Glomerular visceral epithelial cell (primary cell): Measurements from ENCODE around the gene MRS2.
"Not testable (repeated sequence)": the region's sequence is repeated elsewhere in the genome, so short reads cannot be mapped to it uniquely, and the experiment has no call there.

Experiments used
- DNase-seq: peaks from one replicate; pipeline ENCODE4 v3.0.0-alpha.2; 2016; ENCODE audit errors: extremely low spot score

Gene MRS2

DNA sequence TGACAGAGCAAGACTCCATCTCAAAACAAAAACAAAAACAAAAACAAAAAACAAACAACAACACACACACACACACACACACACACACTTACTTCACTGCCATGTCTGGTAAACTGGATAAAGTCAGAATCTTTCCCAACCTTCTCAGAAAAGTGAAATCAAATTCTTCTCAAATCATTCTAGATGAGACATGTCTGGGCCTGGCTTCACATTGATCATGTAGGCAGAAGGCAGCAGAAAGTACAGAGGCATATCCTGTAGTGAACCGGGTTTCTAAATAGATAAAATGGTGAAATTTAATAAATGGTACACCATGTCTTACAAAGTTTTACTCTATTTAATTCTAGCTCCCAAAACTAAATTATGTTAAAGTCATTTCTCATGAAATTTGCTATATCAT, 14.9 kb upstream of the MRS2 start:
- no peak for DNase-seq

DNA sequence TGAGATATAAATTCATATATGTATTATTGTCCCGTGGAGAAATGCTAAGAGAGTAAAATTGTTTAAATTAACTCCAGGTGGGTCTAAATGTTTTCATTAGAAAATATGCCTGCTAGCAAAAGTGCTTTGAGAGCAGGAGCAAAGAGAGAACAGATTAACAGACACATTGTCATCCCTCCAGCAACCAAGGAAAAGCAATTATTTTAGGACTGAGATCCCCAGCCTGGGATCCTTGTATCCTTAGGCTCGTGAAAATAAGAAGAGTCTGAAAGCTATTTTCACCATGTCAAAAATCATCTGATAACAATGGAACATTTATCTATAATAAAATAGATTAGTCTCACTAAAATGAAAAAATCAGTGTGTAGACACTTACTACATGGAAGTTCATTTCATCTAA, 11.5 kb upstream of the MRS2 start:
- DNase-seq, result no peak

DNA sequence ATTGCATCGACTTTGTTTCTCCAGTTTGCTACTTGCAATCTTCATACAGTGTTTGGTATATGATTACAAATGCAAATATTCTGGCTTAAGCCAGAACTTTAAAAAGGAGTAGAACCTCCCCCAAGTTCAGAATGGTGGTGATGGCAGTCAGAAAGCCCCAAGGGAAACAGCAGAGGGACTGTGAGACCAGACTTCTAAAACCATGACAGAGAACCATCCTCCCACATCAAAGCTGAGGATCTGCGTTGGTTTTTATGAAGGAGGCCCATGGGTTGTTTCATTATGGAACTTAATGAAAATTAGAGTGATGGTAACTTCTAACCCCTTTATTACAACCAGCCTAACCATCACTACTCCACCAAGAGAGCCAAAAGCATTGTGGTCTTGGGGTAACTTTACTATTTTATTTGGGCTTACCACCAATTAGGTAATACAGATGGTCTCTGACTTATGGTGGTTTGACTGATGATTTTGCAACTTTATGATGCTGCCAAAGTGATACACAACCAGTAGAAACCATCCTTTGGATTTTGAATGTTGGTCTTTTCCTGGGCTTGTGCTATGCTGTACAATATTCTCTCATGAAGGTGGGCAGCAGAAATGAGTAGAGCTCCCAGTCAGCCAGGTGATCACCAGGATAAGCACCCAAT, 10.9 kb upstream of the MRS2 start:
- DNase-seq, result no peak

DNA sequence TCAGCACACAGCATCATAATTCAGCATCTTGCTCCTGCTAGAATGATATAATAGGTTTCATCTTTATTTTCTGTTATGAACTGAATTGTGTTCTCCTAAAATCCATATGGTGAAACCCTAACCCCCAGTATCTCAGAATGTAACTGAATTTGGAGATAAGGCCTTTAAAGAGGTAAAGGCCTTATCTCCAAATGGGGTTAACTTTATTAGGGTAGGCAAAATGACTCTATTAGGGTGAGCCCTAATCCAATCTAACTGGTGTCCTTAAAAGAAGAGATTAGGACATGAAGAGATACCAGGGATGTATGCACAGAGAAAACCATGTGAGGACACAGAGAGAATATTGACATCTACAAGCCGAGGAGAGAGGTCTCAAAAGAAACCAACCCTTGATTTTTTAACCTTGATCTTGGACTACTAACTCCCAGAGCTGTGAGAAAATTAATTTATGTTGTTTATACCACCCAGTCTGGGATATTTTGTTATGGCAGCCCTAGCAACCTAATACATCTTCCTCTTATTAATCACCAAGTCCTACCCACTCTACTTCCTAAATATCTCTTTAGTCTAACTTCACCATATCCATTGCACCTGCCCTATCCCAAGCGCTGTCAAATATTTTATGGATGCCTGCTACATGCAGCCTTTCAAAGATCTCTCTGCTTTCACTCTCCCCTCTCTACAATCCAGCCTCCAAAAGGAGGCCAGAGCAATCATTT, 8.5 kb upstream of the MRS2 start:
- DNase-seq, result no peak

DNA sequence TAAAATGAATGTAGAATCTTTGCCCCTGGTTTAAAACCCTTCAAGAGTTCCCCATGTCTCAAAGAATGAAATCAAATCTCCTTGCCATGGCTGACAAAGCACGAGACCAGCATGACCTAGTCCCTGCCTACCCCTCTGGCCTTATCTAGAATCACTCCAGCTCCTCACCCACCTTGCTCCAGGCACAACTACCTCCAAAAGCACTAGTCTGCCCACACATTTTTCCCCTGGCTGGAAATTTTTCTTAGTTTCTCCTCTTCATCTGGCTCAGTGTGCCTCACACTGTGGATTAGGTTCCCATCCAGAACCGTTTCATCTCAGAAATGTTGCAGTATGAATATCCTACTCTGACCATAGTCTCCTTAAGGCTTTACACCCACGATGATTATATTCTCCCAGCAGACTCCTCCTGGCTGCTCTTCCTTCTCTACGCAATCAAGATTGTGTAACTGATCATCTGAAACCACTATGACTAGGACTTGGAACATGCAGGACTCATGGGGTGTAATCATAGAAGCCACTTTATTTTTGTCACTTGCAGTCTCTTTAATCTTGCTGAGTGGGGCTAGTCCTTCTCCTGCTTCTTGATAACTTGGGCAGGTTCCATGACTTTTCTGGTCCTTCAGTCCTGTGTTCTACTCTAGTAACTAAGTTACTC, 7.8 kb upstream of the MRS2 start:
- DNase-seq, result peak; percentile 59

DNA sequence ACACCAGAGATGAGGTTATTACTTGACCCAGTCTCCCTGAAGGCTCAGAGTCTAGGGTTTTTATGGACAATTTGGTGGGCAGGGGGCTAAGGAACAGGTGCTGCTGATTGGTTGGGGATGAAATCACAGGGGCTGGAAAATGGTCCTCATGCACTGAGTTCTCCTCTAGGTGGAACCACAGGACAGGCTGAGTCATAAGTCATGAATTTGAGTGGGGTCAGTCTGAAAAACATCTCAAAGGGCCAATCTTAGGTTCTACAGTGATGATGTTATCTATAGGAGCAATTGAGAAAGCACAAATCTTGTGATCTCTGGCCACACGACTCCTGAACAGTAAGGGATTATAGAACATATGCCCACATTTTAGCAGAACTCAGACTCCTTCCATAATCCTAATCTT, 5.9 kb upstream of the MRS2 start:
- DNase-seq, result no peak

DNA sequence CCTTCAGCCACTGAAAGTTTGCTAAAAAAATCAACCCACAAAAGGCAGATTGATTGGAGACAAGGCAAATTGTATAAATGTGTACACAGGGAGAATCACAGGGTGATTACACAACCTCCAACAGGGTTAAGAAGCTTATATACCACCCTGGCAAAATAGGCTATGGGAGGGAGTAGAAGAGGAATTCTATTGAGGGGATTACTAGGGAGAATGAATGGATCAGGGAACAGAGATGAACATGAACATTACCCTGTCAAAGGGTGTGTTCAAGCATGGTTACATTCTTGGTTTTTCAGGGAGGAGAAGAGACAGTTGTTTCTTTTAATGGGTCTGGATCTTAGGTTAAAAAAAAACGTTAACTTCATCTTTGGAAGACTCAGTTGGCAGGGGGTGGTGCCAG, 5.1 kb upstream of the MRS2 start:
- no peak for DNase-seq

DNA sequence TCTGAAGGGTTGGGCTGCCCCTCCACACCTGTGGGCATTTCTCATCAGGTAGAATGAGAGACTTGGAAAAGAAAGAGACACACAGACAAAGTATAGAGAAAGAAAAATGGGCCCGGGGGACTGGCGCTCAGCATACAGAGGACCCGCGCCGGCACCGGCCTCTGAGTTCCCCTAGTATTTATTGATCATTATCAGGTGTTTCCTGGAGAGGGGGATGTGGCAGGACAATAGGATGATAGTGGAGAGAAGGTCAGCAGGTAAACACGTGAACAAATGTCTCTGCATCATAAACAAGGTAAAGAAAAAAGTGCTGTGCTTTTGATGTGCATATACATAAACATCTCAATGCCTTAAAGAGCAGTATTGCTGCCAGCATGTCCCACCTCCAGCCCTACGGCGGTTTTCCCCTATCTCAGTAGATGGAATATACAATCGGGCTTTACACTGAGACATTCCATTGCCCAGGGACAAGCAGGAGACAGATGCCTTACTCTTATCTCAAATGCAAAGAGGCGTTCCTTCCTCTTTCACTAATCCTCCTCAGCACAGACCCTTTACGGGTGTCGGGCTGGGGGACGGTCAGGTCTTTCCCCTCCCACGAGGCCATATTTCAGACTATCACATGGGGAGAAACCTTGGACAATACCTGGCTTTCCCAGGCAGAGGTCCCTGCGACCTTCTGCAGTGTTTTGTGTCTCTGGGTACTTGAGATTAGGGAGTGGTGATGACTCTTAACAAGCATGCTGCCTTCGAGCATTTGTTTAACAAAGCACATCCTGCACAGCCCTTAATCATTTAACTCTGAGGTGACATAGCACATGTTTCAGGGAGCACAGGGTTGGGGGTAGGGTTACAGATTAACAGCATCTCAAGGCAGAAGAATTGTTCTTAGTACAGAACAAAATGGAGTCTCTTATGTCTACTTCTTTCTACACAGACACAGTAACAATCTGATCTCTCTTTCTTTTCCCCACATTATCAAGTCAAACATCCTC, 2.4 kb upstream of the MRS2 start:
- DNase-seq, result not testable (repeated sequence)

DNA sequence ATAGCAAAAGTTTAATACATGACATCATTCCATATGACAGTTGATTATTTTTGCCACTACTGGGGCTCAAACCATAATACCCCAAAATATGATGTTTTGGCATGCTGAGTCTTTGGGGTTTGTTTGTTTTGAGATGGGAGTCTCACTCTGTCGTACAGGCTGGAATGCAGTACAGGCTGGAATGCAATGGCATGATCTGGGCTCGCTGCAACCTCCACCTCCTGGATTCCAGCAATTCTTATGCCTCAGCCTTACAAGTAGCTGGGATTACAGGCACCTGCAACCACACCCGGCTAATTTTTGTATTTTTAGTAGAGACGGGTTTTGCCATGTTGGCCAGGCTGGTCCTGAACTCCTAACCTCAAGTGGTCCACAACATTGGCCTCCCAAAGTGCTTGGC, 1.3 kb upstream of the MRS2 start:
- DNase-seq, result no peak

DNA sequence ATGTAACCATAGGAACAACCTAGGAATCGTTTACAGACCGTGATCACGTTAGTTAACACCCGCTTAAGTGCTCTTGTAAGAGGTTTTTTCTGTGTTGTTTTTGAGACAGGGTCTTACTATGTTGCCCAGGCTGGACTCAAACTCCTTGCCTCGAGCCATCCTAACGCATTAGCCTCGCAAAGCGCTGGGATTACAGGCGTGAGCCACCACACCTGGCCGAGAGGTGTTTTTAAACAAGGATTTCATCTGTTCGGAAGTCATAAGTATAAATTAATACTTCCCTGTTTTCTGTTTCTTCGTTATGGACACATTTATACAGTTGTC, 727 bp downstream of the MRS2 start:
- no peak for DNase-seq

DNA sequence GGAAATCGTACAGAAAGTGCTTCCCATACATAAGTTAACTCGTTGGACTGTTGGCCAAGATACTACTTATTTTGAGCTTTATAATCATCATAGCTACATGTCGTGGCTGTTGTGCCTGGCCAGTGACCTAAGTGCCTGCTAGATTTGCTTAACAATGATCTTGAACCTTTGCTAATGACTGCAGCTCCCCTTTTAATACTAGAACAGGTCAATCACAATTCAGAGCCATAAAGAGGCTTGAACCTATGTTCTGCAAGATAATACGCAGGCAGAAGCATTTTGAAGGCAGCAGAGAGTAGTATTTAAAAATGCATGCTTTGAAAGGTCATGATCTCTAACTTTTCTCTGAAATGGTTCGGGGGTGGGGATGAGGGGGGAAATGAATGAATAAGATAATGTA, 2.5 kb downstream of the MRS2 start:
- DNase-seq, result no peak

DNA sequence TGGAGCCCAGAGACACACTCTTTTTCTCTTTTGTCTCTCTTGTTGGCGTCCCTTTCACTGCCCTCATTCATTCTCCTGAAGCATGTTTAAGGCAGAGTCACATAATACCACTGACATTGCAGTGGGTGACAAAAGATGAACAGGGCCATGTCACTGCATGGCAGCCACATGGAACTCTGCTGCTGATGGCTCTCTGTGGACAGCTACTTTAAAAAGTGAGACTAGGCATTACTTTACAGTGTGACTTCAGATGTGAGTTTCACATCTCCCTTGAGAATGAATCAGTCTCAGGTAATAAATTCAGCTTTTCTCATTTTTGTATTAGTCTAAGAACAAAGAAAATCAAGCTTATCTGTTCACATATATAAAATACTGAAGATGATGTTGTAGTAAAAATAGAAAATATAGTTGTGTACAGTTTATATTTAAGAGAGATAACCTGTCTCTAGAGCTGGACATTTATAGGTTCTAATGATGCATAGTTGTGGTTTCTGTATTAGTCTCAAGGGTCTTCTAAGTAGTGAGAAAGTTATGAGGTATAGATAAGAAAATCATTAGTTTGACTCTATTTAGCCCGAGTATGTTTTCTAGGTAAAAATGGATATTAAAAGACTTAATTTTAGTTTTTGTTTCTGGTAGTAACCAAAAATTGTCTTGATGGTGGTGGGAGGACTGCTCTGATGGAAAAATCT, 6.1 kb downstream of the MRS2 start:
- no peak for DNase-seq

DNA sequence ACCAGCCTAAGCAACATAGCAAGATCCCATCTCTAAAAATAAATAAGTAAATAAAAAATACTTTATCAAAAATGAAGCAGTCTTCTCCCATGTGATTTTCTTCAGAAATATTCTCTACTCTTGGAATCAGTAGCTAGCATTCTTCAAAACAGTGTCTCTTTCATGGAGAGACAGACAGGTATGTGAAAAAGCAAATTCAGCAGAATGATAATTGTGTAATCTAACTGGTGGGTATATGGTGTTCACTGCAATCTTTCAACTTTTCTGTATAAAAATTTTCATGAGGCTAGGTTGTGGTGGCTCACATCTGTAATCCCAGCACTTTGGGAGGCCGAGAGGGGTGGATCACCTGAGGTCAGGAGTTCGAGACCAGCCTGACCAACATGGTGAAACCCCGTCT, 7.9 kb downstream of the MRS2 start:
- DNase-seq, result no peak

DNA sequence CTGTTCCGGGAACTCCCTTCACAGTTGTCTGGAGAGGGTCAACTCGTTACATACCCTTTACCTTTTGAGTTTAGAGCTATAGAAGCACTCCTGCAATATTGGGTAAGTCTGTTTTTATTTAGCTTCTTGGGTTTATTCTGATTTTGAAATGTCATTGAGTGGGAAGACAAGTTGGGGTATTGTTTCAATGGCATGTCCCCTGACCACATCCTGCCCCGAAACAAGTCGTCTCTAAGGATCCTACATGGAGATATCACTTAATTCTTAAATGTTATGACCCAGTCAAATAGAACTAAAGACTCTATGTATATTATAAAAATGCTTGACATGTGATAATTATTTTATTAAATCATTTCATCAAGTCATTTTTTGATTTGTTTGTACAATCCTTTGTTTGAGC, 9.6 kb downstream of the MRS2 start:
- no peak for DNase-seq

DNA sequence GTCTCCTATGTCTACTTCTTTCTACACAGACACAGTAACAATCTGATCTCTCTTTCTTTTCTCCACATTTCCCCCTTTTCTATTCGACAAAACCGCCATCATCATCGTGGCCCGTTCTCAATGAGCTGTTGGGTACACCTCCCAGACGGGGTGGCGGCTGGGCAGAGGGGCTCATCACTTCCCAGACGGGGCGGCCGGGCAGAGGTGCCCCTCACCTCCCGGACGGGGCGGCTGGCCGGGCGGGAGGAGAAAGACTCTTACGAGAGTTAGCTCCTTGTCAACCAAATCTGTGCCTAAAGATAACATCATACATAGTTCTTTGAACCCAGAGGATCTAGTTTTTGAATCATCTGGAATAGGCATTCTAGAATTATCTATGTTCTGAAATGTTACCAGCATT, 11.8 kb downstream of the MRS2 start:
- not testable (repeated sequence) for DNase-seq

DNA sequence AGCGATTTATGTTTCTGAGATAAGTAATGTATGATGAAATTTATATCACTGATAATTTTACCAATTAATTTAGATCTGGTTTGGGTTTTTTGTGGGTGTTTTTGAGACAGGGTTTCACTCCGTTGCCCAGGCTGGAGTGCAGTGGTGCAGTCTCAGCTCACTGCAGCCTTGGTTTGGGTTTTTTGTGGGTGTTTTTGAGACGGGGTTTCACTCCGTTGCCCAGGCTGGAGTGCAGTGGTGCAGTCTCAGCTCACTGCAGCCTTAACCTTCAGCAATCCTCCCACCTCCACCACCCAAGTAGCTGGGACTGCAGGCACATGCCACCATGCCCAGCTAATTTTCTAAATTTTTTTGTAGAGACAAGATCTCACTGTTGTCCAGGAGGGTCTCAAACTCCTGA, 13.0 kb downstream of the MRS2 start:
- DNase-seq, result no peak

DNA sequence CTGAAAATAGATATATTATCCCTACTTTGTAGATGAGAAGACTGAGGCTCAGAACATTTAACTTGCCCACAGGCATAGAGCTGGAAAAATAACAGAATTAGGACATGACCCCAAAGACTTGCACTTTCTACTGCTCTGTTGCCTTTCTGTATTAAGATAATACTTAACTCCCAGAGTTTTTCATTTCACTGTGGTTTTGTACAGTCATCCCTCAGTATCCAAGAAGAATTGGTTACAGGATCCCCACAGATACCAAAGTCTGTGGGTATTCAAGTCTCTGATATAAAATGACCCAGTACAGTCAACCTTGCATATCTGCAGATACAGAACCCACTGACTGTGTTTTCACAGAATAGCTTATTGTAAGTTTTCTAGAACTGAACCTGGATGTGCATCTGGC, 16.8 kb downstream of the MRS2 start:
- no peak for DNase-seq

DNA sequence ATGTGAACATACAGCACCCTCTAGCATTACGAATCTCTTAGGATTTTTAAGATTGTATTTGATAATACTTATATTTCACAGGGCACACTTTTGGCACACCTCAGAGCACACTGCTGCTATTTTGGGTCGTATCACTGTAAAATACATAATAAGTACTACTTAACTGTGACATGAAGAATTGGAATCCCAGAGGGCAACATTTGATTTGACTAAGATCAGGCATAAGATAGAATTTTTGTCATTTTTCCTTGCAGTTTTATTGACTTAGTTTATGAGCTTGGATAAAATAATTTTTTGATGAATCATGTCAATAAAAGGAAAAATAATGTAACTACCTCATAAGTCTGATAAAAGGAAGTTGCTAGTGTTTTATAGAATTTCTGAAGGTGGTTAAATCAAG, 22.4 kb downstream of the MRS2 start:
- no peak for DNase-seq

DNA sequence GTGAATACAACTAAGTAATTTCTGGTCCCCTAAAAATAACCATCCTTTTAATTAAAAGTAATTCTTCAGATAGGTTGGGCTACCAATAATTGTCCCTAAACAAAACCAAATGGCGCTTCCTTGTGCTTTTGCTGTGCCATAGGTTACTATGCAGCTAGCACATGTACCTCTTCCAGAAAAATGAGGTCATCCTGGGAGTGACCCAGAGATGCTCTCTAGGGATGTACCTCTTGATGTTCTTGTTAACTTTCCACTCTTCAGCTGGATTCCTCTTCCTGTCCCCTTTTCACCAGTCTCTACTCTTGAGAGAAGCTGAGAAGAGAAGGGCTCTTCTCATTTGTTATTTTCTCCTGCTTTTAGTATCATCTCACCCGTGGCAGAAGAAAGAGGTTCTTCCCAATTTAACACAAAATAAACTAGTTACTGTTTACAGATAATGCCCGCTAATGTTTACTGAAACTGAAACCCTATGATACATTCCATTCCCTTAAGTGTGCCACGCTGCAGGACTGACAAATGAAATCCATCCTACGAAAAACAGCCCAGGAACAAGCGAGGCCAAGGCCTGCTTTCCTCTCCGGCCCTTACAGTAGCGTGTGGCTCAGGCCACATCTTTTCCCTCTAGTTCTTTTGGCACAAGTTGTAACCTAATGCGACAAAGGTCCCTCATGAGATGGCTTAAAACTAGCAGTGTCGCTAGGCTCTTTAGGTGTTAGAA, 24.2 kb downstream of the MRS2 start:
- DNase-seq, result no peak

DNA sequence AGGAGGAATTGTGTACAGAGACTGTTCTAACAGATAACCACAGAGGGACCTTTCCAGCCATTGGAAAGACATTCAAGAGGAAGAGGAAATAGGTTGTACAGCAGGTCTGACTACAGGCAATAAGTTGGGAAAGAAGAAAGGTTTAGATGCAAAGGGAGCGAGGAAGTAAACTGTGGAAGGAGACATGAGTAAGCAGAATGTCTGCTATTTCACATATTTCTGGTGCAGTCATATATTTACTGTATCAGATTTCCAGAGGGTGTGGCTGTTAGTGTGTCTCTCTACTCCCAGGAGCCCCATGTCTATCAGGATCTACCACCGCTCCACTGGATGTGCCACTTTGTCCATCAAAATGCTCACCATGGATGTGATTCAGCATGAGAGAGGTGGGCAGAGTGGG, 25.9 kb downstream of the MRS2 start:
- DNase-seq, result no peak

DNA sequence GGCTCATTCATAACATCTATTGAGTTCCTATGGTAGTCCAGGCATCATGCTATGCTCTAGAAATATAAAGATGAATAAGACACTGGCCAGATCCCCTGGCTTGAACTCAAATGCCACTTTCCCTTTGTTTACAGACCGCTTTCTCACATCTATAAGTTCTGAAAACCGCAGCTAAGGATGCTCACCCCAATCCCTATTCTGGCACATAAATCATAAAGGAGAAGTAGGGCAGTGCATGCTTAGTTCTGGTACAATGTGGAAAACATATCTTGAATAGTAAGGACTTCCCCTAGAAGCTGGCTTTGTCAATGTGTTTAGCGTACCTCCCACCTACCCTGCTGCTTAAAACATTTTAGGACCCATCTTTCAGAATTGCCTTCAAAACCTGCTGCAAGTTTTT, 26.4 kb downstream of the MRS2 start:
- no peak for DNase-seq
